Measurements from ENCODE around the gene YY1.

DNA sequence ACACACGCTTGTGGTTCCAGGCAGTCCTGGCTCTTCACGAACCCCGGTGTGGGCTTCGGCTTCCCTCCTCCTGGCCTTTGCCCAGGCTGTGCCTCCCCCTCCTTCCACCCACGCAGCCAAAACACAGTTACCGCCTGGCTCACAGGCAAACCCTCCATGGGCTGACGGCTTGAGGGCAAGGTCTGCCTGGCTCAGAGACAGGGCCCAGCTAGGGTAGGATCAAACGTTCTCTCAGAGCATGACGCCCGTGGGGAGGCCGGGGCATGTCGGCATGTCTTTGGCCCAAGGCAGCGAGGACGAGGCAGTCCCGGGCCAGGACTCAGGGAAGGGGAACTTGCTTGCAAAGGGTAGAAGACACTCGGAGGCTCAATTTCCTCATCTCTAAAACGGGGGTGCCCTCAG, 86.3 kb downstream of the YY1 start:
- TF ChIP-seq, protein P1, sequence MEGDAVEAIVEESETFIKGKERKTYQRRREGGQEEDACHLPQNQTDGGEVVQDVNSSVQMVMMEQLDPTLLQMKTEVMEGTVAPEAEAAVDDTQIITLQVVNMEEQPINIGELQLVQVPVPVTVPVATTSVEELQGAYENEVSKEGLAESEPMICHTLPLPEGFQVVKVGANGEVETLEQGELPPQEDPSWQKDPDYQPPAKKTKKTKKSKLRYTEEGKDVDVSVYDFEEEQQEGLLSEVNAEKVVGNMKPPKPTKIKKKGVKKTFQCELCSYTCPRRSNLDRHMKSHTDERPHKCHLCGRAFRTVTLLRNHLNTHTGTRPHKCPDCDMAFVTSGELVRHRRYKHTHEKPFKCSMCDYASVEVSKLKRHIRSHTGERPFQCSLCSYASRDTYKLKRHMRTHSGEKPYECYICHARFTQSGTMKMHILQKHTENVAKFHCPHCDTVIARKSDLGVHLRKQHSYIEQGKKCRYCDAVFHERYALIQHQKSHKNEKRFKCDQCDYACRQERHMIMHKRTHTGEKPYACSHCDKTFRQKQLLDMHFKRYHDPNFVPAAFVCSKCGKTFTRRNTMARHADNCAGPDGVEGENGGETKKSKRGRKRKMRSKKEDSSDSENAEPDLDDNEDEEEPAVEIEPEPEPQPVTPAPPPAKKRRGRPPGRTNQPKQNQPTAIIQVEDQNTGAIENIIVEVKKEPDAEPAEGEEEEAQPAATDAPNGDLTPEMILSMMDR (conservative IDR thresholded peaks at IDR 0.05; ENCODE audit: low read depth, low read length), result no peak
- TF ChIP-seq EZH2 (IDR thresholded peaks at IDR 0.05; ENCODE audit: borderline replicate concordance, low read depth, low read length, poor library complexity, severe bottlenecking), result no peak
